Peyer's patch (tissue), 4 donors: ENCODE results near the gene KRT17. TPM values are rescaled to one million over a fixed set of nuclear protein-coding genes. Genes with fewer than 3 reads are reported as not detected.
A peak's percentile ranks its signal among the peaks of the same experiment; 100 is the strongest.

Experiments used
- DNase-seq, 3 donors: peaks; one replicate each; pipeline ENCODE4 v3.0.0-alpha.2; 2017 to 2019
- H3K27ac ChIP-seq, 4 donors: fragments of 200-600 bp; sonication (generic); one replicate each; pipeline ENCODE4 v1.5.1; 2016 to 2019
- H3K27me3 ChIP-seq, 2 donors: fragments of 200-600 bp; sonication (generic); one replicate each; pipeline ENCODE4 v1.5.1; 2019
- H3K36me3 ChIP-seq, 3 donors: fragments of 200-600 bp; sonication (generic); one replicate each; pipeline ENCODE4 v1.5.1; 2016 to 2019
- H3K4me1 ChIP-seq, 4 donors: fragments of 200-600 bp; sonication (generic); one replicate each; pipeline ENCODE4 v1.5.1; 2016 to 2019
- H3K4me3 ChIP-seq, 4 donors: fragments of 200-600 bp; sonication (generic); 1 replicate in 3 of 4; 2 replicates in 1 of 4; pipeline ENCODE4 v1.5.1; 2016 to 2019; ENCODE audit warnings: mild to moderate bottlenecking in 1 of 4
- H3K9me3 ChIP-seq, 4 donors: fragments of 200-600 bp; sonication (generic); one replicate each; pipeline ENCODE4 v1.5.1; 2016 to 2019; ENCODE audit warnings: mild to moderate bottlenecking in 1 of 4
- POLR2A ChIP-seq, 2 donors: fragments of 450-650 bp; IDR thresholded peaks; one replicate each; pipeline ENCODE4 v1.5.1; 2017; ENCODE audit warnings: antibody characterized with exemption in 2 of 2, mild to moderate bottlenecking in 2 of 2, moderate library complexity in 2 of 2
- total RNA-seq, 4 donors: library from RNA; depleted of rRNA; stranded (reverse); fragments of >200 nt; gene quantifications; one replicate each; pipeline ENCODE4 v1.1.0, GENCODE V29; 2016
- TF ChIP-seq, protein P1 (sequence below), 6 experiments: fragments of 450-650 bp in 4 of 6; fragments of 200-600 bp in 2 of 6; sonication (generic) in 1 of 6; IDR thresholded peaks; one replicate each; pipeline ENCODE4 v1.5.1; 2017 to 2019; ENCODE audit warnings: antibody characterized with exemption in 6 of 6, mild to moderate bottlenecking in 3 of 6, moderate library complexity in 1 of 6

The KRT17 gene
- 1 to 10 TPM in 1 of 4 donors, not detected in 3; 2.7 TPM for total RNA-seq

DNA sequence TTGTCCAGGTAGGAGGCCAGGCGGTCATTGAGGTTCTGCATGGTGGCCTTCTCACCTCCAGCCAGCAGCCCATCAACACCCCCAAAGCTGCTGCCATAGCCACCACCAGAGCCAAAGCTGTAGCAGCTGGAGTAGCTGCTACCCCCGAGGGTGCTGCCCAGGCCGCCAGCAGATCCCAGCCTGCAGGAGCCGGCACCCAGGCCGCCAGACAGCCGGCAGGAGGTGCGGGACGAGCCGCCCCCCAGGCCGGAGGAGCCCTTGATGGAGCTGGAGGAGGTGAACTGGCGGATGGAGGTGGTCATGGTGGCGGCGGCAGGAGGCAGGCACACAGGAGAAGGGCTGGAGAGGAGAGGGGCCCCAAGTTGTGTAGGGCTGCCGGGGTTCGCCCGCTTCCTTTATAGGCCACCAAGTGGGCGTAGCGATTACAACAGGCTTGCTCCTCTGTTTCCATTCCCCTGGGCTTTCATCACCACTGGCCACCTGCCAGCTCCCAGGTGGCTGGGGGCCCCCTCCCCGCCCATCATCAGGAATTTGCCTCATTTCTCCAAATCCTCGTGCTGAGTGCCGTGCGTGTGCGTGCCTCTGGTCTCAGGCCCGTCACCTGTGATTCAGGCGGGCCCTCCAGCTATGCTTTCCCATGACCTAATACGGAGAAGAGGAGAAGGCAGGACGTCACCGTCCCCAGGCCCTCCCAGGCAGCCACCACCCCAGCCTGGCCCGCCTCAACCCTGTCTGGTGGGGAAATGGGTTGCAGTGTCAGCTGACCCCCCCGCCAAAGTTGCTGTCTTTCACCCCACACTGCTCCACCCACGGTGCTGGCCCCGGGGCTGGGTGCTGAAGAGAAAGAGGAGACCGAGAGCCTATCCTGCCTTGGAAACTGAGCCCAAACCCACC is at the start of gene KRT17:
KRT17 (minus strand) TSS at position 368 of the 894 bp plus-strand sequence; CDS start at position 302, 66 bp downstream.
- DNase-seq, result peak in 1 of 3 donors; percentile 27
- Histone ChIP-seq H3K27me3 (no peaks in the 10 kb centered on the region), H3K9me3 (no peaks in the 10 kb centered on the region), H3K27ac (no peak within 1 kb of the TSS), H3K4me3 (no peak within 1 kb of the TSS), H3K4me1 (no peaks in the 10 kb centered on the region), H3K36me3 (no peaks in the 10 kb centered on the region)
- TF ChIP-seq, protein P1, sequence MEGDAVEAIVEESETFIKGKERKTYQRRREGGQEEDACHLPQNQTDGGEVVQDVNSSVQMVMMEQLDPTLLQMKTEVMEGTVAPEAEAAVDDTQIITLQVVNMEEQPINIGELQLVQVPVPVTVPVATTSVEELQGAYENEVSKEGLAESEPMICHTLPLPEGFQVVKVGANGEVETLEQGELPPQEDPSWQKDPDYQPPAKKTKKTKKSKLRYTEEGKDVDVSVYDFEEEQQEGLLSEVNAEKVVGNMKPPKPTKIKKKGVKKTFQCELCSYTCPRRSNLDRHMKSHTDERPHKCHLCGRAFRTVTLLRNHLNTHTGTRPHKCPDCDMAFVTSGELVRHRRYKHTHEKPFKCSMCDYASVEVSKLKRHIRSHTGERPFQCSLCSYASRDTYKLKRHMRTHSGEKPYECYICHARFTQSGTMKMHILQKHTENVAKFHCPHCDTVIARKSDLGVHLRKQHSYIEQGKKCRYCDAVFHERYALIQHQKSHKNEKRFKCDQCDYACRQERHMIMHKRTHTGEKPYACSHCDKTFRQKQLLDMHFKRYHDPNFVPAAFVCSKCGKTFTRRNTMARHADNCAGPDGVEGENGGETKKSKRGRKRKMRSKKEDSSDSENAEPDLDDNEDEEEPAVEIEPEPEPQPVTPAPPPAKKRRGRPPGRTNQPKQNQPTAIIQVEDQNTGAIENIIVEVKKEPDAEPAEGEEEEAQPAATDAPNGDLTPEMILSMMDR (IDR thresholded peaks at IDR 0.05), result no peak
- TF ChIP-seq POLR2A (IDR thresholded peaks at IDR 0.05), result no peak

DNA sequence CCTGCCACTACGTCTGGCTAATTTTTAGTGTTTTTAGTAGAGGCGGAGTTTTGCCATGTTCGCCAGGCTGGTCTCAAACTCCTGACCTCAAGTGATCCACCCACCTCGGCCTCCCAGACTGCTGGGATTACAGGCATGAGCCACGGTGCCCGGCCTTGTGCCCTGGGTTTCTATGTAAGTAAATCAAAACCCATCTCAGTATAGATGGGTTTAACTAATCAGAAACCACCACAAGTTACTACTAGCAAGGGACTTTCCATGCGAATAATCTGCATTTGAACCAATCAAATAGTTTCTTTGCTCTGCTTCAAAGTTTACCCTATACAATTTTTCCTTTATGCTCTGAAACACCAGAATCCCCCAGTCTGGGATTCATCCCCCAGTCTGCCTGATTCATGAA is 47.8 kb upstream of the KRT17 start:
- TF ChIP-seq, protein P1 (IDR thresholded peaks at IDR 0.05), result no peak
- no peak for TF ChIP-seq POLR2A (IDR thresholded peaks at IDR 0.05)
- Histone ChIP-seq H3K36me3 (no peaks in the 10 kb centered on the region), H3K27me3 (no peaks in the 10 kb centered on the region), H3K4me3 (no peak overlapping the region), H3K4me1 (peaks cover 0 to 6% (median 3%) of the 10 kb centered on the region in 4 donors), H3K27ac (no peak overlapping the region), H3K9me3 (no peaks in the 10 kb centered on the region)
- no peak for DNase-seq

DNA sequence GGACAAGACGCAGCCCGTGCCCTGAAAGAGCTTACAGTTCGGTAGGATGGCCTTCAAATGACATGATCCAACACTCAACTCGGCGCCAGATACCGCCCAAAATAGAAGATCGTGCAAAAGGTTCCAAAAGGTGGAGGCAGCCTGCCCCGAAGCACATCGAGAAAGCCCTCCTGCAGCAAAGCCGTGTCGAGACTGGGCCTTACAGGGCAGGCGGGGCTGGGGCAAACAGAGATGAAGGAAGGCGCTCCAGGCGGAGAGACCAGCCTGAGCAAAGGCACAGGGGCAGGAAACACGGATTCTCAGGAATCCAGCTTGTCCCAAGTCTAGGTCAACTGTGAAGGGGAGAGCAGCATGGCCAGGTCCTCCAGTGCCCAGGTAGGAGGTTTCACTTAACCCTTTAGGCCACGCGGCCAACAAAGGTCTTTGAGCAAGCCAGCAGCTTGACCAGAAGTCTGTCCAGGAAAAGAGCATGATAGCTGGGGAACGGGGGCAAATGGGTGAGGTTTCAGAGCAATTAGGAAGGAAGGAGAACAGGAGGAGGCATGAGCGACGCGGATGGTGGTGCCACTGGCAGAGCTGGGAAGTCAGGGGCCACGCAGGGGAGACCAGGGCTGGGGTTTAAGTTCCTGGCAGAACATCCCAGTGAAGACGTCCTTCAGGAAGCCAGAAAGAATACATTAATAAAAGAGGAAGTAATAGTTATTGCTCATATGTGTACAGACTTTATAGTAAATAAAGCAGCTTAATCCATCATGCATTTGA is 43.1 kb upstream of the KRT17 start:
- no peak for DNase-seq
- H3K4me3 ChIP-seq, result no peak overlapping the region

DNA sequence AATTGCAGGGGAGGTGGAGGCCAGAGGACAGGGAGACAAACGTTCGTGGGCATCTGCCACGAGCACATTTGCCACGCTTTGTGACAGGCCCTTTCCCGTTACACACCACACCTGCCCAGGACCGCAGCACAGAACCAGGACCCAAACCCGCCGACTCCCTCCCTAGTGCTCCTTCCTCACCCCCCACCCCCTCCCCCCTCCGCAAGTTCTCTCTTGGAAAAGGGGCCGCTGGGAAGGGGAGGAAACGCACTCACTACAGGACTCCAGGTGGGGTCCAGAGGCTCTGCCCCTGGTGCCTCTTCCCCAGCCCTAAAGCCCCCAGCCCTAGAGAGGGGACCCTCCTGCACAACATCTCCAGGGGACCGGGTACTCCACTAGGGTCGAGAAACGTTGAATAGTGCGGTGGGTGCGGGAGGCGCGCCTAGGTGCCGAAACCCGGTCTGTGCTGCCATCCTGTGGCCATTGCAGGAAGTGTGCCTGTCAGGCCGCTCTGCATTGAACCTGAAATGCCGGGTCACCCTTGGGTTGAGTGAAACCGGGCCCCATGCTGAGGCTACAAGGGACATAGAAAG is 42.4 kb upstream of the KRT17 start:
- Histone ChIP-seq H3K4me3 (peak overlapping the region; percentile 29 to 58 (median 54)), H3K4me1 (peaks cover 0 to 24% (median 9%) of the 10 kb centered on the region in 4 donors), H3K27me3 (no peaks in the 10 kb centered on the region), H3K9me3 (no peaks in the 10 kb centered on the region), H3K36me3 (no peaks in the 10 kb centered on the region), H3K27ac (peak overlapping the region; percentile 83 to 88 (median 85))
- TF ChIP-seq, protein P1 (IDR thresholded peaks at IDR 0.05), result peak; percentile 94 to 98 (median 97)
- no peak for TF ChIP-seq POLR2A (IDR thresholded peaks at IDR 0.05)
- DNase-seq, result peak; percentile 87 to 95 (median 92)

More for the DNA sequence above, 43.1 kb upstream of the KRT17 start:
- H3K27ac ChIP-seq, result peak overlapping the region in 2 of 4 donors; percentile 83 to 88
- H3K36me3 ChIP-seq, result no peaks in the 10 kb centered on the region
- peaks cover 0 to 24% (median 9%) of the 10 kb centered on the region in 4 donors for H3K4me1 ChIP-seq
- TF ChIP-seq, protein P1 (IDR thresholded peaks at IDR 0.05), result no peak
- no peak for TF ChIP-seq POLR2A (IDR thresholded peaks at IDR 0.05)
- H3K9me3 ChIP-seq, result no peaks in the 10 kb centered on the region
- no peaks in the 10 kb centered on the region for H3K27me3 ChIP-seq

DNA sequence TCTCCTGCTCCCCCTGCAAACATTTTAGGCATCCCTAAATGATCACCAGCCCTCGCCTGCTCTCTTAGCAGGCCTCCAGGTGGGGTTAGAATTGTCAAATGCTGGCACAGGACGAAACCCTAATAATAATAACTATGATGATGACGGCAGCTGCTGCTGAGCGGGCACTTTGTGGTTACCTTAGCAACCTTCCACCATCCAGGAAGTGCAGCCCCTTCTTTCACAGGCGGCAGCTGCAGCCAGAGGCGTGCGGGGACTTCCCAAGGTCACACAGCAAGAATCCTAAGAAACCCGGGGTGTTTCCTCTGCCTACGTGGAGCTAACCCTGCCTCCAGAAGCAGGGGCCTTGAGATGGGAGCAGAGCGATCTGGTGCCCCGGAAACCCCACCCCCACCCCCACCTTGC is 41.9 kb upstream of the KRT17 start:
- peak overlapping the region; percentile 29 to 58 (median 54) for H3K4me3 ChIP-seq
- TF ChIP-seq, protein P1 (IDR thresholded peaks at IDR 0.05), result no peak
- TF ChIP-seq POLR2A (IDR thresholded peaks at IDR 0.05), result no peak
- H3K27me3 ChIP-seq, result no peaks in the 10 kb centered on the region
- H3K4me1 ChIP-seq, result peaks cover 0 to 24% (median 9%) of the 10 kb centered on the region in 4 donors
- DNase-seq, result peak in 2 of 3 donors; percentile 66 to 79
- H3K9me3 ChIP-seq, result no peaks in the 10 kb centered on the region
- H3K36me3 ChIP-seq, result no peaks in the 10 kb centered on the region
- H3K27ac ChIP-seq, result peak overlapping the region; percentile 83 to 88 (median 85)
